Fibroblast of skin of left quadriceps (primary cell): ENCODE measurements around the gene NCK1.
"Not testable (repeated sequence)": the region's sequence is repeated elsewhere in the genome, so short reads cannot be mapped to it uniquely, and the experiment has no call there.

Experiments
- DNase-seq, 2 experiments: peaks; one replicate each; pipeline ENCODE4 v3.0.0-alpha.2; 2013; ENCODE audit warnings: low read depth in 2 of 2

NCK1 gene

DNA sequence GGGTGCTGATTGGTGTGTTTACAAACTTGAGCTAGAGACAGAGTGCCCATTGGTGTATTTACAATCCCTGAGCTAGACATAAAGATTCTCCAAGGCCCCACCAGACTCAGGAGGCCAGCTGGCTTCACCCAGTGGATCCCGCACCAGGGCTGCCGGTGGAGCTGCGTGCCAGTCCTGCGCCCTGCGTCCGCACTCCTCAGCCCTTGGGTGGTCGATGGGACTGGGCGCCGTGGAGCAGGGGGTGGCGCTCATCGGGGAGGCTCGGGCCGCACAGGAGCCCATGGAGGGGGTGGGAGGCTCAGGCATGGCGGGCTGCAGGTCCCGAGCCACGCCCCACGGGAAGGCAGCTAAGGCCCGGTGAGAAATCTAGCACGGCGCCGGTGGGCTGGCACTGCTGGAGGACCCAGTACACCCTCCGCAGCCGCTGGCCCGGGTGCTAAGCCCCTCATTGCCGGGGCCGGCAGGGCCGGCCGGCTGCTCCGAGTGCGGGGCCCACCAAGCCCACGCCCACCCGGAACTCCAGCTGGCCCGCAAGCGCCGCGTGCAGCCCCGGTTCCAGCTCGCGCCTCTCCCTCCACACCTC lies 125.5 kb downstream of the NCK1 start:
- DNase-seq = not testable (repeated sequence)

DNA sequence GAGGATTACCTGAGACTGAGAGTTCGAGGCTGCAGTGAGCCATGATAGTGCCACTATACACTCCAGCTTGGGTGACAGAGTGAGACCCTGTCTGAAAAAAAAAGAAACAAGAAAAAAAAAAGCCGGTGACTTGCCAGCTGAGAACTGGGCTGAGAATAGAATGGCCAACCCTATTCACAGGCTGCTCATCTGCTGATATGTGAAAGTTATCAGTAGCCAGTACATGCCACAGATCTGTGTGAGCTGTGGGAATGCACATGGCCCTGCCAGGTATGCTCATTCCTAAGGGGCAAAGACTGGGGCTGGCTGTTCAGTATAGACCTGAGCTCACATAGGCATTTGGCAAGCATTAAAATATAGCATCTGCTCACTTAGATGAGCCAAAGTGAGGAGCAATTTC lies 126.6 kb downstream of the NCK1 start:
- no peak for DNase-seq

DNA sequence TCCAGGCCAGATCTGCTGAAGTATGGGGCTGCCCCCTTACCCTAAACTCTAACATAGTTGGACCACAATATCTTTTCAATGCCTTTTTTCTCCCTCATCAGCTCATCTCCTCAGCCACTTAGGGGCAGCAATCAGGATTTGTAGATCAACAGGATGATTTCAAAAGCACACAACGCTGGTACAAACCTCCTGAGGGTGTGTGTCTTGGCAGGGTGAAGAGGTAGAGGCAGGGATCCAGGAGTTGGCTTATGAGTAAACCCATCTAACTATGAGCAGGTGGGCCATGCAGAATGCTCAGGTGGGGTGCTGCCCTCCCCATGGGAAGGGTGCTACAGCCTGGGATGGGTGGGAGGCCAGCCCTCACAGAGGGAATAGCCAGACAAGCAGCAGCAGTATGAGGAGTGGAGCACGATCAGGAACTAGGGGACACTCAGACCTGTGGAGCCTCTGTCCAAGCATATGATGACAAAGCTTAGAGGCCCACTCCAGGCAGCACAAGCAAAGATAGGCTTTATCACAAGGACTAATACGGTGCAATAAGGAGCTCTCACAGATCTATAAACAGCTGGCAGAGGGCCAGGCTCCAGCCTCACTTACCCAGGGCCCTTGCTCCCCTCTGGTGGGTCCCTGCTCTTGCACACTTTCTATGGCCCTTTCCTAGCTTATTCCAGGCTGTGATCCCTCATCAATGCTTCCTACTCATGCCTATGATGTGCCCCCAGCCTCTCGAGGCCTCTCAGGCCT lies 127.9 kb downstream of the NCK1 start:
- DNase-seq = no peak

GRCh38 chr3:136990826-136991225 lies 128.8 kb downstream of the NCK1 start:
- DNase-seq = no peak

DNA sequence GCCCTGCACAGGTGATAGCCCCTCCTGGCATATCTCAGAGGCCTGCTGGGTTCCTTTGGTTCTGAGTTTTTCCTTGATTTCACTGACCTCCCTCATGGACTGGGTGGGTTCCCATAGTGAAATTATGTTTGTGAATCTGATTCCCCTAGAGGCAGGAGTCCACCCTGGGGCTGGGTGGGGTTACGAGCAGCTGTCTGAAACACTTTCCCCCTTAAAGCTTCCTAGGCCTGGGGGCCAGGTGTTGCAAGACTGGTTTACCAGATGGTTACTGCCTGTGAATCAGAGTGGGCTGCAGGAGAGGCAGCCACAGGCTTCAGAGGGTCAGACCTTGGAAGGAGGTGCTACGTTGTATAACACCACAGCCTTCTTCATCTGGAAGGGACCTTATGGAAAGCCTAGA lies 130.1 kb downstream of the NCK1 start:
- DNase-seq = no peak

DNA sequence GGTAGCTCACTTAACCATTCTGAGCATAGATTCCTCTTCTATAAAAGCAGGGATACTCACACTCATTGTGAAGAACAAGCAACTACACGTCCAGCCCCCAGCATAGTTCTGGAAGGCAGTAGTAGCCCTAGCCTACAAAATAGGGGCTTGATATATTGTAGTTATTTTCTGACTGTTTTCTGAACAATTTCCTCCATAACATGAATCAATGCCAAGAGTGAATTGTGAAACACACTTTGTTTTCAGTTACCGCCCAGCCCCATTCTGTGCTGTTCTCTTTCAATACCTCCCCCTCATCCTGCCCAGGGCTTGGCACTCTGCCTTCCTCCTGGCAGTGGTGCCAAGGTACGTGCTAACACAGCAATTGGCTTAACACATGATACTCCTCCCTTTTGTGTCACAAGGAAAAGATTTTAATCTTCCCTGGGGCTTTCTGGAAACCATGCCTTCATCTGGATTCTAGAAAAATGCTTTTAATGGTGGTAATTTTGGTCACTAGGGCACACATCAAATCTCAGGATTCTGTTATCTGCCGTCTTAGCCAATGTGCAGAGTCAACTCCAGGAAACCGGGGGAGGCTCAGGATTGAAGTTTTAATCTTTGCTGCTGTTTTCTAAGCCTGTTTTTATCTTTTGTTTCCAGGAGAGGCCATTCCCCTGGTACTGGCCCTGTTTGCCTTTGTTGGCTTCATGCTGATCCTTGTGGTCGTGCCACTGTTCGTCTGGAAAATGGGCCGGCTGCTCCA lies 132.9 kb downstream of the NCK1 start:
- DNase-seq = peak; percentile 58 to 62

- DNase-seq = no peak
These were observed 133.6 kb downstream of the NCK1 start for GRCh38 chr3:136995652-136996051.
